GM12801 (cell line): ENCODE results near the gene CARM1.

Source experiments
- CTCF ChIP-seq: IDR thresholded peaks from one replicate; pipeline ENCODE4 v1.5.1; 2011; ENCODE audit warnings: control low read depth; ENCODE audit not compliant: insufficient read length; ENCODE audit errors: extremely low read depth

CARM1 gene

GRCh38 chr19:10895363-10895762, 24.0 kb downstream of the CARM1 start:
- TF ChIP-seq CTCF, result no peak

- no peak for TF ChIP-seq CTCF
Observed at GRCh38 chr19:10895920-10896319, 24.6 kb downstream of the CARM1 start.

GRCh38 chr19:10896851-10897526, 25.6 kb downstream of the CARM1 start:
- no peak for TF ChIP-seq CTCF

GRCh38 chr19:10898633-10899032, 27.3 kb downstream of the CARM1 start:
- no peak for TF ChIP-seq CTCF

GRCh38 chr19:10899151-10899653, 27.8 kb downstream of the CARM1 start:
- no peak for TF ChIP-seq CTCF

GRCh38 chr19:10907925-10908324, 36.6 kb downstream of the CARM1 start:
- TF ChIP-seq CTCF, result no peak

- TF ChIP-seq CTCF, result no peak
Observed at GRCh38 chr19:10908380-10908960, 37.1 kb downstream of the CARM1 start.
